SK-N-MC (cell line): ENCODE data around the gene CMTM7.
"Not testable (repeated sequence)": the region's sequence is repeated elsewhere in the genome, so short reads cannot be mapped to it uniquely, and the experiment has no call there.

Experiments used
- DNase-seq: peaks from one replicate; pipeline ENCODE4 v3.0.0-alpha.2; 2011; ENCODE audit warnings: low read depth, low spot score
- H3K27ac ChIP-seq: fragments of 200-600 bp; sonication (generic); 2 replicates; pipeline ENCODE4 v1.5.1; 2016; ENCODE audit warnings: mixed run types
- H3K36me3 ChIP-seq: fragments of 200-600 bp; sonication (generic); 2 replicates; pipeline ENCODE4 v1.6.1; 2017; ENCODE audit warnings: antibody characterized with exemption, low read length, mixed read lengths; ENCODE audit not compliant: insufficient read depth
- H3K4me3 ChIP-seq: fragments of 200-600 bp; sonication (generic); 2 replicates; pipeline ENCODE4 v1.5.1; 2016
- H3K9ac ChIP-seq: fragments of 200-600 bp; sonication (generic); 2 replicates; pipeline ENCODE4 v1.8.0; 2017; ENCODE audit warnings: mixed run types, mixed read lengths; ENCODE audit not compliant: insufficient read length
- H3K9me3 ChIP-seq: fragments of 200-600 bp; sonication (generic); 2 replicates; pipeline ENCODE4 v1.6.1; 2017; ENCODE audit warnings: low read depth, mild to moderate bottlenecking, antibody characterized with exemption, low read length, moderate library complexity, mixed read lengths
- EZH2 ChIP-seq: fragments of 200-600 bp; sonication (generic); IDR thresholded peaks from one replicate; pipeline ENCODE4 v1.6.1; 2017; ENCODE audit warnings: antibody characterized with exemption
- FOXP2 ChIP-seq: optimal IDR thresholded peaks from 2 replicates; pipeline ENCODE3; 2011; ENCODE audit warnings: mild to moderate bottlenecking, moderate library complexity; ENCODE audit not compliant: insufficient read depth; ENCODE audit errors: extremely low read length, control extremely low read depth
- POLR2AphosphoS5 ChIP-seq: IDR thresholded peaks from 2 replicates; pipeline ENCODE4 v1.6.1; 2012; ENCODE audit warnings: mild to moderate bottlenecking, low read depth, low read length, borderline replicate concordance

Gene CMTM7

GRCh38 chr3:32375596-32375930 is 16.1 kb upstream of the CMTM7 start:
- Histone ChIP-seq H3K4me3 (no peak overlapping the region), H3K9ac (no peak overlapping the region), H3K9me3 (no peaks in the 10 kb centered on the region), H3K36me3 (no peaks in the 10 kb centered on the region), H3K27ac (no peak overlapping the region)
- TF ChIP-seq EZH2 (no peak), FOXP2 (no peak), POLR2AphosphoS5 (no peak)
- DNase-seq, result no peak

- TF ChIP-seq POLR2AphosphoS5 (no peak), EZH2 (no peak), FOXP2 (no peak)
- no peaks in the 10 kb centered on the region for H3K36me3 ChIP-seq
- DNase-seq, result no peak
- no peaks in the 10 kb centered on the region for H3K9me3 ChIP-seq
- H3K4me3 ChIP-seq, result no peak overlapping the region
- no peak overlapping the region for H3K27ac ChIP-seq
- H3K9ac ChIP-seq, result no peak overlapping the region
Measured at GRCh38 chr3:32376115-32376514, 15.5 kb upstream of the CMTM7 start.

- H3K9ac ChIP-seq, result no peak overlapping the region
- no peaks in the 10 kb centered on the region for H3K36me3 ChIP-seq
- H3K9me3 ChIP-seq, result no peaks in the 10 kb centered on the region
- DNase-seq, result no peak
- no peak overlapping the region for H3K4me3 ChIP-seq
- no peak overlapping the region for H3K27ac ChIP-seq
- no peak for TF ChIP-seq POLR2AphosphoS5
Measured at GRCh38 chr3:32379831-32380500, 11.7 kb upstream of the CMTM7 start.

- Histone ChIP-seq H3K36me3 (no peaks in the 10 kb centered on the region), H3K27ac (no peak overlapping the region), H3K4me3 (no peak overlapping the region), H3K9ac (no peak overlapping the region), H3K9me3 (no peaks in the 10 kb centered on the region)
- no peak for DNase-seq
- TF ChIP-seq EZH2 (no peak), FOXP2 (no peak), POLR2AphosphoS5 (no peak)
Measured at GRCh38 chr3:32381922-32382321, 9.7 kb upstream of the CMTM7 start.

- no peak for DNase-seq
- no peak for TF ChIP-seq POLR2AphosphoS5
- no peak for TF ChIP-seq FOXP2
- no peak for TF ChIP-seq EZH2
Measured at GRCh38 chr3:32383136-32383711, 8.4 kb upstream of the CMTM7 start.

GRCh38 chr3:32384938-32385337 is 6.7 kb upstream of the CMTM7 start:
- H3K27ac ChIP-seq, result no peak overlapping the region
- H3K36me3 ChIP-seq, result no peaks in the 10 kb centered on the region
- H3K9me3 ChIP-seq, result no peaks in the 10 kb centered on the region
- TF ChIP-seq EZH2, result no peak
- TF ChIP-seq FOXP2, result no peak
- TF ChIP-seq POLR2AphosphoS5, result no peak
- DNase-seq, result no peak
- no peak overlapping the region for H3K9ac ChIP-seq
- no peak overlapping the region for H3K4me3 ChIP-seq

More at GRCh38 chr3:32383136-32383711, 8.4 kb upstream of the CMTM7 start:
- Histone ChIP-seq H3K9me3 (no peaks in the 10 kb centered on the region), H3K27ac (no peak overlapping the region), H3K36me3 (no peaks in the 10 kb centered on the region), H3K4me3 (no peak overlapping the region), H3K9ac (no peak overlapping the region)

GRCh38 chr3:32387512-32387911 is 4.1 kb upstream of the CMTM7 start:
- Histone ChIP-seq H3K27ac (no peak overlapping the region), H3K9me3 (no peaks in the 10 kb centered on the region), H3K4me3 (no peak overlapping the region), H3K36me3 (no peaks in the 10 kb centered on the region), H3K9ac (no peak overlapping the region)
- TF ChIP-seq FOXP2 (no peak), POLR2AphosphoS5 (no peak), EZH2 (no peak)
- no peak for DNase-seq

- H3K9me3 ChIP-seq, H3K27ac ChIP-seq, H3K36me3 ChIP-seq, H3K9ac ChIP-seq, H3K4me3 ChIP-seq, DNase-seq: not testable (repeated sequence)
Measured at GRCh38 chr3:32389577-32389976, 2.1 kb upstream of the CMTM7 start.

- H3K9ac ChIP-seq, result no peak overlapping the region
- TF ChIP-seq FOXP2 (no peak), EZH2 (no peak), POLR2AphosphoS5 (no peak)
- H3K4me3 ChIP-seq, result no peak overlapping the region
- H3K36me3 ChIP-seq, result no peaks in the 10 kb centered on the region
- DNase-seq, result no peak
- H3K27ac ChIP-seq, result no peak overlapping the region
- H3K9me3 ChIP-seq, result no peaks in the 10 kb centered on the region
Measured at GRCh38 chr3:32392536-32393302, 1.1 kb downstream of the CMTM7 start.

GRCh38 chr3:32395496-32395895 is 3.8 kb downstream of the CMTM7 start:
- Histone ChIP-seq H3K36me3 (no peaks in the 10 kb centered on the region), H3K27ac (no peak overlapping the region)

More at GRCh38 chr3:32395496-32395895, 3.8 kb downstream of the CMTM7 start:
- no peak for TF ChIP-seq FOXP2
- no peak for TF ChIP-seq EZH2
- TF ChIP-seq POLR2AphosphoS5, result no peak
- H3K9ac ChIP-seq, result no peak overlapping the region
- no peak overlapping the region for H3K4me3 ChIP-seq
- DNase-seq, result no peak
- H3K9me3 ChIP-seq, result no peaks in the 10 kb centered on the region
